ENCODE data around the gene CNTNAP2.

GRCh38 chr7:146858690-146859089 lies 742.1 kb downstream of the CNTNAP2 start:
- TF ChIP-seq MED1 (CRISPR knock-in tag; IDR thresholded peaks at IDR 0.05; ENCODE audit: borderline replicate concordance) (no peak), NRF1 (conservative IDR thresholded peaks at IDR 0.05 in 1 of 2, IDR thresholded peaks at IDR 0.05 in 1 of 2) (no peak), ATF3 (IDR thresholded peaks at IDR 0.05) (no peak), ATF3 (CRISPR knock-in tag; conservative IDR thresholded peaks at IDR 0.05) (no peak), ZNF655 (CRISPR knock-in tag; IDR thresholded peaks at IDR 0.05) (no peak), BHLHE40 (IDR thresholded peaks at IDR 0.05; ENCODE audit: low read length) (no peak), SMARCC2 (IDR thresholded peaks at IDR 0.05; ENCODE audit: low read depth) (no peak)
